Transverse colon (tissue), 3 donors: ENCODE results near the gene WNT4.

Source experiments
- CTCF ChIP-seq, 5 experiments: fragments of 200-600 bp in 3 of 5; fragments of 450-650 bp in 2 of 5; sonication (generic) in 3 of 5; IDR thresholded peaks; 1 replicate in 2 of 5; 2 replicates in 3 of 5; pipeline ENCODE4 v1.5.1; 2016 to 2017; ENCODE audit warnings: antibody characterized with exemption in 5 of 5, inconsistent platforms in 3 of 5, mild to moderate bottlenecking in 2 of 5, moderate library complexity in 1 of 5
- POLR2A ChIP-seq: fragments of 450-650 bp; IDR thresholded peaks from one replicate; pipeline ENCODE4 v1.6.1; 2016; ENCODE audit warnings: antibody characterized with exemption, mild to moderate bottlenecking, moderate library complexity

DNA sequence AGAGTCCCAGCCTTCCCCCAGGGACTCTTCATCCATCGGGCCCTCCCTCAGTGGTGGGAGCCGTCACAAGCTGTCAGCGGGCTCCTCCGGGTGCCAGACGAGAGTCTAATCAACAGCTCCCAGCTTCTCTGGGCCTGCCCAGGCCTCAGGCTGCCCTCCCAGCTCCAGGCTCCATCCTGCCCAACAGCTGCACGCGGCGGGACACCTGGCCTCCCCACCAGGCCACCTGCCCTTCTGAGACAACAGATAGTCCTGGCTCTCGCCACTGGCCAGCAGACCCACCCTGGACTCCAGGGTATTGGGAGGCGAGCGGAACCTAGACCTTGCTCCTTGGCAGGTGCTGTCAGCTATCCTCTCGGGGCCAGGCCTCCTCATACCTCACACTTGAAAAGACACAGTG lies 3.1 kb downstream of the WNT4 start:
- TF ChIP-seq CTCF (IDR thresholded peaks at IDR 0.05) (no peak), POLR2A (no peak)
